IPS-20b (cell line): ENCODE data around the gene SFXN1.

Source experiments
- H3K27ac ChIP-seq: one replicate; pipeline ENCODE4 v1.5.1; 2013; ENCODE audit warnings: low read length
- H3K27me3 ChIP-seq: 2 replicates; pipeline ENCODE4 v1.6.1; 2013; ENCODE audit warnings: mild to moderate bottlenecking, low read length, inconsistent platforms; ENCODE audit not compliant: insufficient read depth
- H3K36me3 ChIP-seq: 2 replicates; pipeline ENCODE4 v1.6.1; 2013; ENCODE audit warnings: low read depth, mild to moderate bottlenecking, inconsistent platforms, low read length, moderate library complexity; ENCODE audit not compliant: insufficient read depth
- H3K4me1 ChIP-seq: 2 replicates; pipeline ENCODE4 v1.6.1; 2013; ENCODE audit warnings: mild to moderate bottlenecking, control low read depth, inconsistent platforms, low read length, moderate library complexity; ENCODE audit not compliant: insufficient read depth
- H3K4me3 ChIP-seq: 2 replicates; pipeline ENCODE4 v1.5.1; 2013; ENCODE audit warnings: mild to moderate bottlenecking, low read length, inconsistent platforms
- H3K9ac ChIP-seq: 2 replicates; pipeline ENCODE4 v1.6.1; 2013; ENCODE audit warnings: low read depth, mild to moderate bottlenecking, inconsistent platforms, low read length, moderate library complexity
- H3K9me3 ChIP-seq: 2 replicates; pipeline ENCODE4 v1.6.1; 2013; ENCODE audit warnings: mild to moderate bottlenecking, low read depth, low read length, inconsistent platforms; ENCODE audit not compliant: insufficient read depth

SFXN1 gene

DNA sequence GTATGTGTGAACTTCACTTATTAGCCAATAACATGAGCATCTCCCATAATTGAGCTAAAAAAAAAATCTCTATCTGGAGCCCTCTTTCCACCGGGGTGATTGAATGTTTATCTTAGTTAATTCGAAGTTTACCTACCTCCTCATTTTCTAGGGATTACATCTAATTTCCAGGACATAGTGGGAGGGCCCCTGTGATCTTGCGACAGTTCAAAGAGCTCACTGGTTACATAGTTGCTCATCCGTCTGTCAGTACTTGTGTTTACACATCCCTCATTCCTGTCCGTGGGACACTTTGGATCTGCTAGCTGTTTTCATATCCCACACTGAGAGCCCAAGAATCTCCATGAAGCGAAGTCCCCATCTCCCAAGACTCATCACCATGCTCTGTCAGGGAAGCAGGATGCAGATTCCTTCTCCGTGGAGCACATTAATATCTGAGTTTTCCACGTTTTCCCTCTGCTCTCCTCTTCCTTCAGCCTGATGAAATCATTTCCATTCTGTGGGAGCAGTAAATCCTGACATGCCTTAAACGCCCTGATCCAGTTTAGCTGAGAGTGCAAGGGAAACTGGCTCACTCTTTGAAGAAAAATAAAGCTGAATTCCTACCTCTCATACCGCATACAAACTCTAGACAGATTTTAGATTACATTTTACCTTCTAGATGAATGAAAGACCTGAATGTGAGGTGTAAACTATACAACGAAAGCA is 10.2 kb upstream of the SFXN1 start:
- Histone ChIP-seq H3K27me3 (peaks cover 4% of the 10 kb centered on the region; the same call in 1 of the 2 replicates), H3K36me3 (no peaks in the 10 kb centered on the region), H3K9me3 (no peaks in the 10 kb centered on the region)

DNA sequence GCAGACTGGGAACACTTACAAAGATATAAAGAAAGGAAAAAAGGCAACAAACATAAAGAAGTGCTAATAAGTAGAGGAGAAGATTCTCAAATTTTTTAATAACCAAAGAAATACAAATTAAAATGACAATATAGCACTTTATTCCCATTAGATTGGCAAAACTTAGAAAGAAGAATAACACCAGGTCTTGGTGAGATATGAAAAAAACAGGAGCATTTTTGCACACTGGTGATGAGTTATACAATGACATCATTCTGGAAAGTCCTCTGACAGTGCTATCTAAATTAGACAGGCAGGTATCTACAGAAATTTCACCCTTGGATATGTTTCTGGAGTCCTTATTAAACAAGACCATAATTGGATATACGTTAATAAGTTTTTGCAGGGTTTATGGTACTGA is 9.5 kb upstream of the SFXN1 start:
- H3K9ac ChIP-seq, result no peak overlapping the region
- H3K4me3 ChIP-seq, result no peak overlapping the region
- no peaks in the 10 kb centered on the region for H3K36me3 ChIP-seq
- peaks cover 4% of the 10 kb centered on the region; the same call in 1 of the 2 replicates for H3K27me3 ChIP-seq
- no peak overlapping the region for H3K27ac ChIP-seq
- H3K4me1 ChIP-seq, result no peaks in the 10 kb centered on the region
- no peaks in the 10 kb centered on the region for H3K9me3 ChIP-seq

More for the DNA sequence above, 10.2 kb upstream of the SFXN1 start:
- H3K4me1 ChIP-seq, result no peaks in the 10 kb centered on the region
- no peak overlapping the region for H3K4me3 ChIP-seq
- H3K27ac ChIP-seq, result no peak overlapping the region
- no peak overlapping the region for H3K9ac ChIP-seq

DNA sequence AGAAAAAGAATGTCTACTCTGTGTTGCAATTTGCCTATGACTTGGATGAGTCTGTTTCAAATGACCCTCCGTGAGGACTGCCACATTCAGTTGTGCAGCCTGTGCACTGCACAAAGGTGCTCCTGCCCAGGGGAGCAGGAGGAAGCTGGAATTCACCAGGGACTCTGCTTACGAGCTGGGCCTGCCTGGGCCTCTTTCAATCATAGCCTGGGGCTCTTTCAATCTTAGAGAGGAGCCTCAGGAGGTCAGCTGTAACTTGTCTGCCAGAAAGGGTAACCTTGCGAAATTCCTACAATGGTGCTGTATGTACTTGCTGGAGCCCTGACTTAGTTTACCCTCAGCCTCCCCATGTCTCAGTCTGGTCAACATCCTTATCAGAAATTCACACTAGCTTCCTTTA is 8.4 kb upstream of the SFXN1 start:
- Histone ChIP-seq H3K4me1 (no peaks in the 10 kb centered on the region), H3K9ac (no peak overlapping the region), H3K36me3 (no peaks in the 10 kb centered on the region), H3K27ac (no peak overlapping the region), H3K9me3 (no peaks in the 10 kb centered on the region), H3K4me3 (no peak overlapping the region), H3K27me3 (peaks cover 4% of the 10 kb centered on the region; the same call in 1 of the 2 replicates)

DNA sequence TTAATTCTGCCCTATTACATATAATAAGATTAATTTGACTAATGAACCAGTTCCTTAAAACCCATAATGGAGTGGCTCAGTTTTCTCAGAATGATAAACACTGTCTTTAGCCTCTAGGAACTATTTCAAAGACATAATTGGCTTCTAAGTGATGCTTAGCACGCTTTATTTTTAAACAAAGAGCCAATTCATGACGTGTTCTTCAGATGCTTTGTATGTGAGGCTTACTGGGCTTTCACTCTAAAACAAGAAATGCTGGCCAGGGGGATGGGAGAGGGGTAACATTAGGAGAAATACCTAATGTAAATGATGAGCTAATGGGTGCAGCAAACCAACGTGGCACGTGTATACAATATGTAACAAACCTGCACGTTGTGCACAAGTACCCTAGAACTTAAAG is 7.6 kb upstream of the SFXN1 start:
- H3K9ac ChIP-seq, result no peak overlapping the region
- H3K27ac ChIP-seq, result no peak overlapping the region
- peaks cover 4% of the 10 kb centered on the region; the same call in 1 of the 2 replicates for H3K27me3 ChIP-seq
- no peaks in the 10 kb centered on the region for H3K4me1 ChIP-seq
- H3K4me3 ChIP-seq, result no peak overlapping the region
- H3K36me3 ChIP-seq, result no peaks in the 10 kb centered on the region
- no peaks in the 10 kb centered on the region for H3K9me3 ChIP-seq

DNA sequence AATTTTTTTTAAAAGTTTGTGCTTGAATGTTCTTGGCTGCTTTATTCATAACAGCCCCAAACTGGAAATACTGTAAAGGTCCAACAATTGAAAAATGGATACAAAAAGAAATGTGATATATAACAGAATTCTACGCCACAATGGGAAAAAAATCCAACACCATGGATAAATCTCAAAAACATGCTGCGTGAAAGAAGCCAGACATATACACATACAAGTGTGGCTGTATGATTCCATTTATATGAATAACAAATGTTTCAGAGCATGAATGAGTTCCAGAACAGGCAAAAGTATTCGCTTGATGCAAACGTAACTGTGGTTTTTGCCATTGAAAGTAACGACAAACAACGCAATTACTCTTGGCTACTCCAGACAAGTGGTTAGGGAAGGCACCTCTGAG is 7.2 kb upstream of the SFXN1 start:
- Histone ChIP-seq H3K9ac (no peak overlapping the region), H3K27ac (no peak overlapping the region), H3K36me3 (no peaks in the 10 kb centered on the region), H3K27me3 (peaks cover 3% of the 10 kb centered on the region; the same call in 1 of the 2 replicates), H3K9me3 (no peaks in the 10 kb centered on the region), H3K4me3 (no peak overlapping the region), H3K4me1 (no peaks in the 10 kb centered on the region)

DNA sequence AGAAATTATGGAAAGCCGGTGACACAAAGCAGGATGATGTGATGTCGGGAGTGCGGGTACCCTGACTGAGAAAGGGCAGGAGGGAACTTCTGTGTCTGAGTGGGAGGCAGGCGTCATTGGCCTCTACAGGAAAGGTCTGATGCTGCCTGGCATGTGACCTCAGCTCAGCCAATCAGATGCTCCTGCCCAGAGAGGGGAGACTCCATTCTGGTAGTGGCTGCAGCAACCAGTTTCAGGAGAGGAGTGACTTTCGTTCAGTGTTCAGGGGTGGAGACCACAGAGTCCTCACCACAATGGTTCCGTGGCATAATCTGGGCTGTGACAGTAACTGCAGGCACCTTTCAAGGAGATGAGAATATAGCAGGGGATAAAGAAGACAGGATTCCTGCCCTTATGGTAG is 6.7 kb upstream of the SFXN1 start:
- Histone ChIP-seq H3K9me3 (no peaks in the 10 kb centered on the region), H3K36me3 (no peaks in the 10 kb centered on the region), H3K27ac (no peak overlapping the region), H3K4me1 (no peaks in the 10 kb centered on the region), H3K9ac (no peak overlapping the region), H3K27me3 (peaks cover 3% of the 10 kb centered on the region; the same call in 1 of the 2 replicates), H3K4me3 (no peak overlapping the region)

DNA sequence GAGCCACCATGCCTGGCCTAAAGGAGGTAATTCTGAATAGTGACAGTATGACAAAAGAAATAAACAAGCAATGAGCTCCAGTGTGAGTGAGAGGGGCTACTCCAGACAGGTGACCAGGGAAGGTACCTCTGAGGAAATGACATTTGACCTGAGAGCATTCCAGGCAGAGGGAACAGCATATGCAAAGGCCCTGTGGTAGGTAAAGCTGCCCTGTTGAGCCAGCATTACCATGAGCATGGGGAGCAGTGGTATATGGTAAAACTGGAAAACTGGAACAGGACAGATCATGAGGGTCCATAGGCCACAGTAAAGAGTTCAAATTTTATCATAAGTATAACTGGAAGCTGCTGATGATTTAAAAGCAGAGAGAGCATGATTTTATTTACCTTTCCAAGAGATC is 6.0 kb upstream of the SFXN1 start:
- H3K9ac ChIP-seq, result no peak overlapping the region
- no peaks in the 10 kb centered on the region for H3K4me1 ChIP-seq
- H3K36me3 ChIP-seq, result no peaks in the 10 kb centered on the region
- H3K4me3 ChIP-seq, result no peak overlapping the region
- no peaks in the 10 kb centered on the region for H3K9me3 ChIP-seq
- no peak overlapping the region for H3K27ac ChIP-seq
- peaks cover 10% of the 10 kb centered on the region for H3K27me3 ChIP-seq

DNA sequence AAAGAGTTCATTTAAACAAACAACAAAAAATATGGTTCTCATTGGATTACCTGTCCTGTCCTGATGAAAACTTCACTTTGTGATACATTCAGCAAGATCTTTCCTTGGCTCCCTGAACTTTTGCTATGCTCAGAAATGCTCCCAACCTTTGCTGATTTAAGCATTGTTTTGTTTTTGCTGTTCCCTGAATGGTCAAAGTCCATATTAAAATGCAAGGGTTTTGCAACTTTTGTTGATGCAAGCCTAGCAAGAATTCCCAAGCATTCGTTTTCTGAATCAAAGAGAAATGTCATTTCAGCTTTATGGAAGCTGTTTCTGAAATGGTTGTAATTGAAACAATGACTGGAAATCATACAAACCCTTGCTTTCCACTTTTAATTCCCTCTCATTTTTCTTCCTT is 3.1 kb upstream of the SFXN1 start:
- H3K27me3 ChIP-seq, result peaks cover 19% of the 10 kb centered on the region
- peaks cover under 1% of the 10 kb centered on the region; the same call in 1 of the 2 replicates for H3K36me3 ChIP-seq
- H3K9me3 ChIP-seq, result no peaks in the 10 kb centered on the region
- no peak overlapping the region for H3K4me3 ChIP-seq
- H3K4me1 ChIP-seq, result peaks cover 6% of the 10 kb centered on the region; the same call in 1 of the 2 replicates
- no peak overlapping the region for H3K27ac ChIP-seq
- no peak overlapping the region for H3K9ac ChIP-seq

DNA sequence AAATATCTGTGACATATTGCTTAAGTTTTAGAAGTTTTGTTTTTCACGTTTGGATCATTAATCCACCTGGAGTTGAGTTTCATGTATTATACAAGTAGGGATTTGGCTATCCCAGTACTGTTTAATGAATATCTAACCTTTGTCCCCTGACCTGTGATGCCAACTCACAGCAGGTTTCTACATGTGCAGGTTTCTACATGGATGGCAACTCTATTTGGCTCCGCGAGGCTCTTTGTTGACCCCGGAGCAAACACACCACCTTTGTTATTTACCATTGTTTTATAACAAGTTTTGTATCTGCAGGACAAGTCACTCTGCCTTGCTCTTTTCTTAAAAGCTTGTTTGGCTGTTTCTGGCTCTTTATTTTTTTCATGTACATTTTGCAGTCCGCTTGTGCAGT is 920 bp upstream of the SFXN1 start:
- H3K9me3 ChIP-seq, result no peaks in the 10 kb centered on the region
- no peak overlapping the region for H3K27ac ChIP-seq
- H3K27me3 ChIP-seq, result peaks cover 19% of the 10 kb centered on the region
- peak overlapping the region; percentile 55; the same call in 1 of the 2 replicates for H3K9ac ChIP-seq
- H3K4me3 ChIP-seq, result peak overlapping the region; percentile 94; the same call in 1 of the 2 replicates
- peaks cover 6% of the 10 kb centered on the region; the same call in 1 of the 2 replicates for H3K4me1 ChIP-seq
- H3K36me3 ChIP-seq, result peaks cover 22% of the 10 kb centered on the region

DNA sequence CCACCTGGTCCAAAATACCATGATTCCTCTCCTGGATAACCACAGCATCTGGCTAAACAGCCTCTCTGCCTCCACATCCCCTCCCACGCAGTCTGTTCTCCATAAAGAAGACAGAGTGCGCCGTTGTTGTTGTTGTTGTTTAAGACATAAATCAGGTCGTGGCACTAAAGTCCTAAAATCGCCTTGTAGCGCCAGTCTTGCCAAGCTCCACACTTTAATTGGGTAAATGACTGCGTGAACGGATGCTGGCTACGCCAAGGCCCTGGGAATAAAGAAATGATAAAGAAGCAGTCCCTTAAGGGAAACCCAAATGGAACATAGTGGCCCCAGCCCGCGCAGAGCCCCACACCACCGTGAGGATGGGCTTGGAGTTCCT is 364 bp upstream of the SFXN1 start:
- H3K27me3 ChIP-seq, result peaks cover 19% of the 10 kb centered on the region
- H3K36me3 ChIP-seq, result peaks cover 28% of the 10 kb centered on the region
- H3K4me1 ChIP-seq, result peaks cover 6% of the 10 kb centered on the region; the same call in 1 of the 2 replicates
- no peaks in the 10 kb centered on the region for H3K9me3 ChIP-seq
- peak overlapping the region; percentile 55; the same call in 1 of the 2 replicates for H3K9ac ChIP-seq
- H3K27ac ChIP-seq, result no peak overlapping the region
- peak overlapping the region; percentile 94 for H3K4me3 ChIP-seq

DNA sequence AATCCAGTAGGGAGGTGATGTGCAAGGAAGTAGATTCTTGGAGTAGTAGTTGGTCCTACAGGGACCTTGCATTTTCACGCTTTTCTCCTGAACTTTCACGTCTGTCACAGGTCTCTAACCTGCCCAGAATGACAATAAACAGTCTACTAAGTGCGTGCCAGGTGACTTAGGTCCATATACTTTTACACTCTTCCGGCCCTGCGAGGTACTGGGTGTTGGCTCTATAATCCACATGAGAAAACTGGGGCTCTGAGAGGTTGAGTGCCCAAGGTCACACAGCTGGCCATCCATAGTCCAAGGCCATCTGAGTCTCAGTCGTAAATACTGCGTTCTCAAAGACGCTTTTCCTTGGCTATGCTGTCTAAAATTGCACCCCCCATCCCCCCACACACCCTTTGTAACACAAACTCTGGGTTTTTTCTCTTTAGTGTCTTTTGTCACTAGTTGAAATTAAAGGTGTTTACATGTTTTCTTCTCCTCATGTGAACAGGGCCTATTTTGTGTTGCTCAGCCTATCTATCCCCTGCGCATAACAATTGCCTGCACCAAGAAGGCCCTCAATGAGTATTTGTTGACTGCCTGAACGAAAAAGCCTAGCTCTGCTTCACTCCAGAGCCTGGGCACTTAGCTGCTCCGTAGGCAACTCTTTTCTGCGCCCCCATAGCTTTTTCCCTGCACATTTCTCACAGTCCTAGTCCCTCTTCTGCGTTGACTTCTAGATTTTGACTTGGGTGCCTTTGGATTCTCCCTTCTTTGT is 943 bp downstream of the SFXN1 start:
- Histone ChIP-seq H3K36me3 (peaks cover 41% of the 10 kb centered on the region), H3K9me3 (no peaks in the 10 kb centered on the region), H3K27me3 (peaks cover 19% of the 10 kb centered on the region), H3K4me3 (peak overlapping the region; percentile 94), H3K9ac (peak overlapping the region; percentile 86; the same call in 1 of the 2 replicates), H3K27ac (no peak overlapping the region), H3K4me1 (peaks cover 6% of the 10 kb centered on the region; the same call in 1 of the 2 replicates)

DNA sequence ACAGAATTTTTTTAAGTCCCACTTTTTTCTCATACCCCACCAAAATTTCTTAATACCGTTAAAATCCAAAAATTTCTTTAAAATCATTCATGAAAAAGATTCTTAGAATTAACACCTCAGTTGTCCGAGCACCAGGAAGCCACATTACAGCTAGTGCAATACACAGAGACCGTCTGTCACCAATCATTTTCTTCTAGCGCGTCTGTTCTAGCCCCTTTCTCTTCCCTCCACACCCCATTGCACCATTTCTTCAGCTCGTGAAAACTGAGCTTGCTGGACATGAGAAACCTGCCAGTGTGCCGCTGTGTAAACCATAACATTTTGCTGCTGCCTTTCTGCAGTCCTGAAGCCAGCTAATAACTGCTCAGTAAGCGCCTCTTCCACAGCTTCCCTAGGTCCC is 5.0 kb downstream of the SFXN1 start:
- H3K36me3 ChIP-seq, result peaks cover 72% of the 10 kb centered on the region
- H3K27me3 ChIP-seq, result no peaks in the 10 kb centered on the region
- no peak overlapping the region for H3K4me3 ChIP-seq
- peaks cover 6% of the 10 kb centered on the region; the same call in 1 of the 2 replicates for H3K4me1 ChIP-seq
- H3K9ac ChIP-seq, result no peak overlapping the region
- no peaks in the 10 kb centered on the region for H3K9me3 ChIP-seq
- H3K27ac ChIP-seq, result no peak overlapping the region
